AG04449 (cell line): ENCODE measurements around the gene SRCAP.

Experiments
- CTCF ChIA-PET: fragments of 350-600 bp; formaldehyde crosslinking; extraction: SDS; loops from one replicate; lab custom pipeline; 2021; ENCODE audit warnings: antibody characterized with exemption; lab: Yijun Ruan, JAX
- POLR2A ChIA-PET: fragments of 400-600, 350-600 bp; formaldehyde crosslinking; extraction: SDS; loops from one replicate; lab custom pipeline; 2020; ENCODE audit warnings: antibody characterized with exemption, inconsistent platforms; lab: Yijun Ruan, JAX
- DNase-seq: peaks from one replicate; pipeline ENCODE4 v3.0.0-alpha.2; 2010; ENCODE audit warnings: low read depth, low spot score
- H3K4me3 ChIP-seq: 2 replicates; pipeline ENCODE4 v1.5.1; 2011; ENCODE audit warnings: low read depth, mild to moderate bottlenecking, control low read depth, low read length
- CTCF ChIP-seq: IDR thresholded peaks from one replicate; pipeline ENCODE4 v1.5.1; 2011; ENCODE audit warnings: mild to moderate bottlenecking, moderate library complexity, low read length, control low read depth, inconsistent platforms; ENCODE audit not compliant: insufficient read depth; ENCODE audit errors: missing control alignments

The SRCAP gene

GRCh38 chr16:30698816-30699614, at the start of gene SRCAP:
Gene SRCAP (plus strand): TSS chr16:30699171. CDS start chr16:30700825, 1,654 bp downstream.
- ChIA-PET POLR2A (no interaction called here), CTCF (no interaction called here)
- TF ChIP-seq CTCF, result no peak
- peak within 1 kb of the TSS; percentile 95 for H3K4me3 ChIP-seq
- DNase-seq, result no peak

GRCh38 chr16:30649725-30650368, 49.1 kb upstream of the SRCAP start:
- ChIA-PET POLR2A (interaction anchor here (0.6 to 2.0 kb wide), 4 partner anchors 10 to 78 kb away, joined by 3 to 14 read pairs (median 4); partner anchors contain the start of genes ZNF688 and ZNF785), CTCF (interaction anchor here (1.1 to 2.1 kb wide), 8 partner anchors 8 to 213 kb away, joined by 3 to 12 read pairs (median 6); partner anchors contain the start of gene ZNF689)
- no peak for DNase-seq
- no peak for TF ChIP-seq CTCF
- H3K4me3 ChIP-seq, result peak overlapping the region; percentile 50

- POLR2A ChIA-PET, result interaction anchor here (0.6 to 2.0 kb wide), 6 partner anchors 9 to 79 kb away, joined by 3 to 14 read pairs (median 3); partner anchors contain the start of genes ZNF688, ZNF689 and ZNF785
- peak; percentile 94 for DNase-seq
- TF ChIP-seq CTCF, result peak; percentile 8
- H3K4me3 ChIP-seq, result peak within 1 kb of the TSS; percentile 86
- CTCF ChIA-PET, result interaction anchor here (0.7 to 2.1 kb wide), 11 partner anchors 9 to 213 kb away, joined by 3 to 12 read pairs (median 4); partner anchors contain the start of gene ZNF689
Observed at GRCh38 chr16:30650369-30651123, 48.4 kb upstream of the SRCAP start, which contains the start of gene PRR14. Gene PRR14 (plus strand): TSS chr16:30650960. CDS start chr16:30651646, 686 bp downstream.

GRCh38 chr16:30651124-30652004, 47.6 kb upstream of the SRCAP start:
- ChIA-PET POLR2A (interaction anchor here (0.7 to 2.0 kb wide), 4 partner anchors 8 to 65 kb away, joined by 3 to 14 read pairs (median 4); partner anchors contain the start of genes ZNF689 and ZNF785), CTCF (interaction anchor here (0.7 to 2.1 kb wide), 12 partner anchors 9 to 214 kb away, joined by 3 to 12 read pairs (median 4); partner anchors contain the start of gene ZNF689)
- peak overlapping the region; percentile 86 for H3K4me3 ChIP-seq
- no peak for DNase-seq
- peak; percentile 70 for TF ChIP-seq CTCF

GRCh38 chr16:30652005-30652296, 47.0 kb upstream of the SRCAP start:
- no peak for DNase-seq
- no peak for TF ChIP-seq CTCF
- CTCF ChIA-PET, result interaction anchor here (1.2 kb wide), 1 partner anchor 42 kb away, joined by 5 read pairs; no protein-coding TSS in a partner anchor
- H3K4me3 ChIP-seq, result peak overlapping the region; percentile 86
- POLR2A ChIA-PET, result no interaction called here
